K562 (cell line): ENCODE results near the gene DNASE2. TPM values are rescaled to one million over a fixed set of nuclear protein-coding genes. Genes with fewer than 3 reads are reported as not detected.

ENCODE experiments used
- ARID3A ChIP-seq: IDR thresholded peaks from 2 replicates; pipeline ENCODE4 v1.6.1; 2012; ENCODE audit warnings: low read depth, low read length, improper control_type of control experiment, borderline replicate concordance
- CTBP1 ChIP-seq: fragments of 450-650 bp; IDR thresholded peaks from 2 replicates; pipeline ENCODE4 v1.6.1; 2016; ENCODE audit warnings: borderline replicate concordance
- DNMT1 ChIP-seq: fragments of 450-650 bp; IDR thresholded peaks from 2 replicates; pipeline ENCODE4 v1.6.1; 2016; ENCODE audit warnings: antibody characterized with exemption, mild to moderate bottlenecking
- EGR1 ChIP-seq: fragments of 450-650 bp; conservative IDR thresholded peaks from 2 replicates; pipeline ENCODE4 v1.6.1; 2017; ENCODE audit warnings: mild to moderate bottlenecking
- FOXP1 ChIP-seq: sonication (generic); formaldehyde crosslinking; IDR thresholded peaks from 2 replicates; pipeline ENCODE4 v1.8.0; 2022; ENCODE audit warnings: mild to moderate bottlenecking, missing genetic modification reagents
- HBP1 ChIP-seq: fragments of 450-650 bp; formaldehyde crosslinking; IDR thresholded peaks from 2 replicates; pipeline ENCODE4 v1.4.0; 2022; ENCODE audit warnings: missing genetic modification characterization
- HDGF ChIP-seq: fragments of 450-650 bp; IDR thresholded peaks from 2 replicates; pipeline ENCODE4 v1.6.1; 2016
- IFI16 ChIP-seq: fragments of 250-450 bp; sonication (Bioruptor Pico); IDR thresholded peaks from 2 replicates; pipeline ENCODE4 v2.1.2; 2022; ENCODE audit warnings: mild to moderate bottlenecking, inconsistent platforms
- KLF10 ChIP-seq: fragments of 250-450 bp; sonication (Bioruptor Pico); IDR thresholded peaks from 2 replicates; pipeline ENCODE4 v1.6.1; 2021; ENCODE audit warnings: matching md5 sums
- MEF2A ChIP-seq: IDR thresholded peaks from 2 replicates; pipeline ENCODE4 v1.6.1; 2011; ENCODE audit warnings: low read depth, mild to moderate bottlenecking, low read length, moderate library complexity; ENCODE audit not compliant: control insufficient read depth
- PBX2 ChIP-seq, 2 experiments: IDR thresholded peaks in 1 of 2; conservative IDR thresholded peaks in 1 of 2; 2 replicates each; pipeline ENCODE4 v1.6.1; 2016; ENCODE audit warnings: low read depth in 2 of 2, mild to moderate bottlenecking in 1 of 2, missing compliant biosample characterization in 1 of 2, missing genetic modification characterization in 1 of 2, moderate library complexity in 1 of 2
- PHF8 ChIP-seq: fragments of 200-600 bp; sonication (generic); IDR thresholded peaks from 2 replicates; pipeline ENCODE4 v1.6.1; 2012; ENCODE audit warnings: mixed run types, mild to moderate bottlenecking, inconsistent platforms, low read length, moderate library complexity, borderline replicate concordance
- RBBP5 ChIP-seq: fragments of 200-600 bp; sonication (generic); IDR thresholded peaks from 2 replicates; pipeline ENCODE4 v1.6.1; 2012; ENCODE audit warnings: borderline replicate concordance, mild to moderate bottlenecking, low read length, control low read depth, inconsistent platforms; ENCODE audit not compliant: insufficient read depth, poor library complexity, severe bottlenecking
- RUNX1 ChIP-seq: sonication (generic); IDR thresholded peaks from 2 replicates; pipeline ENCODE4 v1.6.1; 2016; ENCODE audit warnings: antibody characterized with exemption, low read depth
- SIRT6 ChIP-seq: IDR thresholded peaks from one replicate; pipeline ENCODE4 v1.6.1; 2012; ENCODE audit warnings: low read depth, mild to moderate bottlenecking, control low read depth, inconsistent platforms, low read length, moderate library complexity
- SRF ChIP-seq, 2 experiments: fragments of 250-450, 450-650 bp in 1 of 2; sonication (Bioruptor Pico) in 1 of 2; sonication (generic) in 1 of 2; formaldehyde crosslinking; IDR thresholded peaks; 2 replicates each; pipeline versions ENCODE4 v1.5.0 to v1.5.1; 2020 to 2022; ENCODE audit warnings: mild to moderate bottlenecking in 1 of 2, missing genetic modification reagents in 1 of 2
- TSC22D4 ChIP-seq: fragments of 450-650 bp; IDR thresholded peaks from 2 replicates; pipeline ENCODE4 v1.6.1; 2016; ENCODE audit warnings: missing genetic modification characterization, missing biosample characterization, control low read depth
- ZBTB34 ChIP-seq: fragments of 250-450 bp; sonication (Bioruptor Pico); IDR thresholded peaks from 2 replicates; pipeline ENCODE4 v1.8.0; 2021; ENCODE audit warnings: mild to moderate bottlenecking, moderate library complexity
- ZNF347 ChIP-seq: fragments of 450-650 bp; formaldehyde crosslinking; IDR thresholded peaks from 2 replicates; pipeline ENCODE4 v1.4.0; 2020; ENCODE audit warnings: low read depth, mild to moderate bottlenecking, moderate library complexity
- ZSCAN32 ChIP-seq: fragments of 450-650 bp; formaldehyde crosslinking; IDR thresholded peaks from 2 replicates; pipeline ENCODE4 v1.4.0; 2020; ENCODE audit warnings: mild to moderate bottlenecking, moderate library complexity
- polyA plus RNA-seq, 8 experiments: library from polyadenylated mRNA; depleted of rRNA in 4 of 8; stranded (reverse) in 5 of 8; unstranded in 3 of 8; fragments of >200 nt; fragmentation: Nextera tagmentation in 2 of 8; fragmentation: Illumina TruSeq in 1 of 8; extraction: Ambion mirVana in 2 of 8; extraction: Trizol in 1 of 8; gene quantifications; 2 replicates each; pipeline versions ENCODE4 v1.2.1 to v1.2.3, GENCODE V29; 2011 to 2014; ENCODE audit warnings: inconsistent platforms in 1 of 8, missing spikeins in 1 of 8
- total RNA-seq, 7 experiments: library from RNA; depleted of rRNA in 6 of 7; stranded (reverse); fragments of >200 nt in 6 of 7; fragmentation: Illumina TruSeq in 2 of 7; extraction: Trizol in 2 of 7; gene quantifications; 2 replicates each; pipeline versions ENCODE4 v1.2.1 to v1.2.3, GENCODE V29; 2011 to 2021; ENCODE audit warnings: low replicate concordance in 1 of 7

Gene DNASE2
- total and polyA plus RNA-seq, 9 of the 15 experiments (the other 6 are each of a cell fraction or from before 2014, with no cell fraction given): 4.4 to 27.0 (median 20.2) TPM

GRCh38 chr19:12885749-12886650 lies 4.8 kb upstream of the DNASE2 start (continued):
- TF ChIP-seq PBX2 (CRISPR knock-in tag; IDR thresholded peaks at IDR 0.05; ENCODE audit: low read depth) (no peak), PBX2 (tag; conservative IDR thresholded peaks at IDR 0.05; ENCODE audit: low read depth) (no peak), SIRT6 (no peak), FOXP1 (CRISPR knock-in tag) (no peak), KLF10 (CRISPR knock-in tag) (no peak), HBP1 (CRISPR knock-in tag) (no peak), RBBP5 (no peak), ZNF347 (no peak), RUNX1 (peak; percentile 57; the same call in 1 of the 2 replicates), HDGF (no peak), ZBTB34 (no peak), PHF8 (peak; percentile 37; the same call in 1 of the 2 replicates), DNMT1 (no peak), MEF2A (no peak; the same call in 1 of the 2 replicates), ARID3A (no peak), SRF (CRISPR knock-in tag; IDR thresholded peaks at IDR 0.05) (no peak), TSC22D4 (no peak), ZSCAN32 (CRISPR knock-in tag) (no peak), IFI16 (CRISPR knock-in tag) (no peak), CTBP1 (no peak), EGR1 (no peak)
